Lung microvascular endothelial cell (primary cell): ENCODE results near the gene SLC16A5. TPM values are rescaled to one million over a fixed set of nuclear protein-coding genes. Genes with fewer than 3 reads are reported as not detected.
"Not testable (repeated sequence)": the region's sequence is repeated elsewhere in the genome, so short reads cannot be mapped to it uniquely, and the experiment has no call there.

Experiments
- DNase-seq, 2 donors: peaks; one replicate each; pipeline versions ENCODE4 v3.0.0 to v3.0.0-alpha.2; 2010; ENCODE audit warnings: low read depth in 2 of 2
- total RNA-seq: library from RNA; depleted of rRNA; stranded (reverse); fragments of >200 nt; gene quantifications from 2 replicates; pipeline ENCODE4 v1.2.1, GENCODE V29; 2014

Gene SLC16A5
- total RNA-seq, 1 donor from 2014 or later, result 2.0 TPM

DNA sequence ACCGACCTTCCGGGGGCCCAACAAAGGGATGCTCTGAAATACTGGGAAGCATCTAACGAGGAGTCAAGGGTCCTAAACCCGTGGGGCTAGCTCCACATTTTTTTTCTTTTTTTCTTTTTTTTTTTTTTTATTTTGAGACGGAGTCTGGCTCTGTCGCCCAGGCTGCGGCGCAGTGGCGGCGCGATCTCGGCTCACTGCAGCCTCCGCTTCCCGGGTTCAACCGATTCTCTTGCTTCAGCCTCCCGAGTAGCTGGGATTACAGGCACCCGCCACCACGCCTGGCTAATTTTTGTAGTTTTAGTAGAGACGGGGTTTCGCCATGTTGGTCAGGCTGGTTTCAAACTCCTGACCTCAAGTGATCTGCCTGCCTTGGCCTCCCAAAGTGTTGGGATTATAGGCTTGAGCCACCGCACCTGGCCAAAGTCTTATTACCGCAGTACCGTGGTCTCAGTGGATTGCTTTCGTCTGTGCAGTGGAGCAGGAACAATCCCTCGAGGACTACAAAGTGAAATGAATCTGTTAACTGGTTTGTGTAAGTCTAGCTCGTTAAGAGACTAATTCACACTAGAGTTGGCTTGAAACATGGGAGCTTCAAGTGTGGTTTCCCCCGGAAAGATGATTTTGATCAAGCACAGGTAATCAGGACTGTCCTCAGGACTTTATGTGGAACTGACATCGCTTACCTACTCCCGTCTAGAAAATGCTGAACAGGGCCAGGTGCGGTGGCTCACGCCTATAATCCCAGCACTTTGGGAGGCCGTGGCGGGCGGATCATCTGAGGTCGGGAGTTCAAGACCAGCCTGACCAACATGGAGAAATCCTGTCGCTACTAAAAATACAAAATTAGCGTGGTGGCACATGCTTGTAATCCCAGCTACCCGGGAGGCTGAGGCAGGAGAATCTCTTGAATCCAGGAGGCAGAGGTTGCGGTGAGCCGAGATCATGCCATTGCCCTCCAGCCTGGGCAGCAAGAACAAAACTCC, 44.6 kb downstream of the SLC16A5 start:
- not testable (repeated sequence) for DNase-seq

DNA sequence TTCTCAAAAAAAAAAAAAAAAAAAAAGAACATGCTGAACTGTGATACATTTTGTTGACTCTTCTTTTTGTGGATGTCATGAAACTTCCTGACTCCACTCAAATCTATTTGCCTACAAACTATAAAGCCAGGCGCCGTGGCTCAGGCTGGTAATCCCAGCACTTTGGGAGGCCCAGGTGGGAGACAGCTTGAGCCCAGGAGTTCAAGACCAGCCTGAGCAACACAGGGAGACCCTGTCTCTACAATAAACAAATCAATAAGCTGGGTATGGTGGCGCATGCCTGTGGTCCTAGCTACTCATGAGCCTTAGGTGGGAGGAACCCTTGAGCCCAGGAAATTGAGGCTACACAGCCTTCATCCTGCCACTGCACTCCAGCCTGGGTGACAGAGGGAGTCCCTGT, 45.2 kb downstream of the SLC16A5 start:
- DNase-seq, result no peak

DNA sequence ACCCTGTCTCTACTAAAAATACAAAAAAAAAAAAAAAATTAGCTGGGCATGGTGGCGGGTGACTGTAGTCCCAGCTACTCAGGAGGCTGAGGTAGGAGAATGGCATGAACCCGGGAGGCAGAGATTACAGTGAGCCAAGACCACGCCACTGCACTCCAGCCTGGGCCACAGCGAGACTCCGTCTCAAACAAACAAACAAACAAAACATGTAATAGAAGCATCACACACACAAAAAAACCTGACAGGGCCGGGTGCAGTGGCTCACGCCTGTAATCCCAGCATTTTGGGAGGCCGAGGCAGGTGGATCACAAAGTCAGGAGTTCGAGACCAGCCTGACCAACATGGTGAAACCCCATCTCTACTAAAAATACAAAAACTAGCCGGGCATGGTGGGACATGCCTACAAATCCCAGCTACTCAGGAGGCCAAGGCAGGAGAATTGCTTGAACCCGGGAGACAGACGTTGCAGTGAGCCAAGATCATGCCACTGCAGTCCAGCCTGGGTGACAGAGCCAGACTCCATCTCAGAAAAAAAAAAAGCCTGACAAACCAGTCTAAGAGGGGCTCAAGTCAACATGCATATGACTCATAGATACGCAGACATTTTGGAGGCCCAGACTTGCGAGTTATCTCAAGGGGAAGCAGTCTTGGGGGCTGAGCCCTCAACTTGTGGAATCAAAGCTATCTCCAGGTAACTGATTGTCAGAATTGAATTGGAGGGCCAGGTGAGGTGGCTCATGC, 46.0 kb downstream of the SLC16A5 start:
- DNase-seq, result not testable (repeated sequence)

- DNase-seq, result no peak
These were observed 47.7 kb downstream of the SLC16A5 start for GRCh38 chr17:75135452-75135851.

DNA sequence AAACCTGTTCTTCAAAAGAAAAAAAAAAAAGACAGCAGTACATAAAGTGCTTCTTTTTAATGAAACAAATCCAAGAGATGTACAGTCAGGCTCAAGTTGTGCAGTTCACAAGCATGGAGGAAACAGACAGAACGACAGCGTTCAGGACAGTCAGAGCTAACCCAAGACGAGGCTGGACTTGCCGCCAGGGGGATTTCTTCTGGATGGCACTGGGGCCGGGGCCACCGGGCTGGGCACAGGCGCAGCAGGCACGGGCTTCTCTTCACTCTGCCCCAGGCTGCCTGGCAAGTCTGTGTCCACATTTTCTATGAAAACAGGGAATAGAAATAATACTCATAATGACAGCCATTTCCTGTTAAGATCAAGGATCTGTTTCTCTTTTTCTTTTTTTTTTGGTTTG, 48.2 kb downstream of the SLC16A5 start:
- DNase-seq, result no peak

DNA sequence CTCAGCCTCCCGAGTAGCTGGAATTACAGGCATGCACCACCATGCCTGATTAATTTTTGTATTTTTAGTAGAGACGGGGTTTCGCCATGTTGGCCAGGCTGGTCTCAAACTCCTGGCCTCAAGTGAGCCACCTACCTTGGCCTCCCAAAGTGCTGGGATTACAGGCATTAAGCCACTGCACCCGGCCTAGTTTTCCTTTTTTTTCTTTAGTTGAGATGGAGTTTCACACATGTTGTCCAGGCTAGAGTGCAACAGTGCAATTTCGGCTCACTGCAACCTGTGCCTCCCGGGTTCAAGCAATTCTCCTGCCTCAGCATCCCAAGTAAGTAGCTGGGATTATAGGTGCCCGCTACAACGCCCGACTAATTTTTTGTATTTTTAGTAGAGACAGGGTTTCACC, 50.0 kb downstream of the SLC16A5 start:
- not testable (repeated sequence) for DNase-seq

- no peak for DNase-seq
These were observed 50.8 kb downstream of the SLC16A5 start for GRCh38 chr17:75138519-75138918.

DNA sequence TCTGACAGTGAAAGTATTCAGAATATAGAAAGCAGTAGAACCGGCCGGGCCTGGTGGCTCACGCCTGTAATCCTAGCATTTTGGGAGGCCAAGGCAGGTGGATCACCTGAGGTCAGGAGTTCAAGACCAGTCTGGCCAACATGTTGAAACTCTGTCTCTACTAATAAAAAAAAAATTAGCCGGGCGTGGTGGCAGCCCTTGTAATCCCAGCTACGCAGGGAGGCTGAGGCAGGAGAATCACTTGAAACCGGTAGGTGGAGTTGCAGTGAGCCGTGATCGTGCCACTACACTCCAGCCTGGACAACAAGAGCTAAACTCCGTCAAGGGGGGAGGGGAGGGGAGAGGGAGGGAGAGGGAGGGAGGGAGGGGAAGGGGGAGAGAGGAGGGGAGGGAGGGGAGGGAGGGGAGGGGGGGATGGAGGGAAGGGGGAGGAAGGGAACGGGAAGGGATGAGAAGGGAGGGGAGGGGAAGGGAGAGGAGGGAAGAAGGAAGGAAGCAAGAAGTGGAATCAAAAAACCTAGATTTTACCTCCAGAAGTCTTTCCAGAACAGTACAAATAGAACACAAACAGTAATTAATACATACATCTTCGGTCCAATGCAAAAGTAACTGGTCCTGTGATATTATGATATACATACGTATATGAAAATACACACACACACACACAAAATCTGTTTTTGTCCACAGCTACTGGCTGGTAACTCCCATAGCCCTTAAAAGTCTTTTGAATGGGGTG, 54.6 kb downstream of the SLC16A5 start:
- DNase-seq, result no peak

DNA sequence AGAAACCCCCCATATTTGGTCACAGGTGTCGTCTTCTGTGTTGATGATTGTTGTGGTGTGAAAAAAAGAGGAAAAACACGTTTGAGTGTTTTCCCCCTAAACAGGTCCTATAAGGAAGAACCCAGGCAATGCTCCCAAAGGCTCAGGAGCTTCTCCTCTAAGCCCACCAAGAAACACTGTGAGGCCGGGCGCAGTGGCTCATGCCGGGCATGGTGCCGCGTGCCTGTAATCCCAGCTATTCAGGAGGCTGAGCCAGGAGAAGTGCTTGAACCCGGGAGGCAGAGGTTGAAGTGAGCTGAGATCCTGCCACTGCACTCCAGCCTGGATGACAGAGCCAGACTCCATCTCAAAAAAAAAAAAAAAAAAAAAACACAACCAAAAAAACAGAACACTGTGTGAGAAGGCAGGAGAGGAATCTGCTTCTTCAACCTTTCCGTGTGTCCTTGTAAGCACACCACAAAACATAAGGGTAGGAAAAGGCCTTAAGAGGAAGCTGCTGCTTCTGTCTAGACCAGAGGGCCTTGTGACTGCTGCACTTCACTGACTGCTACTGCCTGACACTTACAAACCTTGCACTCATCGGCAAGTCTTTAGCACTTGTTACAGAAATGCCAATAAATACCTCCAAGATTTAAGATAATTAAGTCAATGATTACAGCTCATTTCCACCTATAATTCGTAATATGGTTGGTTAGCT, 57.2 kb downstream of the SLC16A5 start:
- no peak for DNase-seq

- DNase-seq, result no peak
These were observed 58.8 kb downstream of the SLC16A5 start for GRCh38 chr17:75146592-75146991.

DNA sequence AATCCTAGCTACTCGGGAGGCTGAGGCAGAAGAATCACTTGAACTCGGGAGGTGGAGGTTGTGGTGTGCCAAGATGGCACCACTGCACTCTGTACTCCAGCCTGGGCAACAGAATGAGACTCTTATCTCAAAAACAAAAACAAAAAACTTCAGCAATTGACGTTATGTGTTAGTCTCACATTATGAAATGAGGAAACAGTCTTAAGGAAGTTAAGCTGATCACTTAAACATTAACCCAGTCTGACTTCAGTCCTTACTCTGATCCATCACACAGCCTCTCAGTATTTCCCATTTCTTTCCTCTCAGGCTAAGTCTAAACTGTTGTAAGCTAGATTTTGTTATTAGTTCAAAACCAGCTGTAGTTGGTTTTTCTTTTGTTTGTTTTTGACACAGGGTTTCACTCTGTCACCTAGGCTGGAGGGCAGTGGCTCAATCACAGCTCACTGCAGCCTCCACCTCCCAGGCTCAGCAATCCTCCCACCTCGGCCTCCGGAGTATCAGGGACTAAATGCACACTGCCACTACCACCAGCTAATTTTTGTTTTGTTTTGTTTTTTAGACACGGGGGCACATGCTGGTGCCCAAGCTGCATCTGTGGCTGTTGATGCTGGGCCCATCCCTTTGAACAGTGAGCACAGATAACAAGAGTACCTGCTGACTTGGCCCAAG, 60.3 kb downstream of the SLC16A5 start:
- no peak for DNase-seq

DNA sequence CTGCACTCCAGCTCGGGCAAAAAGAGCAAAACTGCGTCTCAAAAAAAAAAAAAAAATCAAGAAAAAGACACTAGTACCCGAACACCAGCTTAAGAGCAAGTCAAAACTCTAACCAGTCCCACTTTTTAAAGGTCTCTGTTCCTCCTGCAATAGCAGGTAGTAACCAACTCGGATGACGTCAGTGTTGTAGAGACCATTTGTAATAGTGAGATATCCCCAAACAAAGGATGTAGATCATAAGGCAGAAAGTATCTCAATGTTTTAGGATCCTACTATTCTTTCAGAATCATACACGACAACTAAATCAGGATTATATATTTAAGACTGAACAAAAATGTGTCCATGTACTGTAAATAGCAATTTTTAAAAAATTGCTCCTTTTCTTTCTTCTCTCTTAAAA, 64.2 kb downstream of the SLC16A5 start:
- peak; percentile 21 to 32 for DNase-seq

GRCh38 chr17:75152523-75152921, 64.8 kb downstream of the SLC16A5 start:
- DNase-seq, result no peak

DNA sequence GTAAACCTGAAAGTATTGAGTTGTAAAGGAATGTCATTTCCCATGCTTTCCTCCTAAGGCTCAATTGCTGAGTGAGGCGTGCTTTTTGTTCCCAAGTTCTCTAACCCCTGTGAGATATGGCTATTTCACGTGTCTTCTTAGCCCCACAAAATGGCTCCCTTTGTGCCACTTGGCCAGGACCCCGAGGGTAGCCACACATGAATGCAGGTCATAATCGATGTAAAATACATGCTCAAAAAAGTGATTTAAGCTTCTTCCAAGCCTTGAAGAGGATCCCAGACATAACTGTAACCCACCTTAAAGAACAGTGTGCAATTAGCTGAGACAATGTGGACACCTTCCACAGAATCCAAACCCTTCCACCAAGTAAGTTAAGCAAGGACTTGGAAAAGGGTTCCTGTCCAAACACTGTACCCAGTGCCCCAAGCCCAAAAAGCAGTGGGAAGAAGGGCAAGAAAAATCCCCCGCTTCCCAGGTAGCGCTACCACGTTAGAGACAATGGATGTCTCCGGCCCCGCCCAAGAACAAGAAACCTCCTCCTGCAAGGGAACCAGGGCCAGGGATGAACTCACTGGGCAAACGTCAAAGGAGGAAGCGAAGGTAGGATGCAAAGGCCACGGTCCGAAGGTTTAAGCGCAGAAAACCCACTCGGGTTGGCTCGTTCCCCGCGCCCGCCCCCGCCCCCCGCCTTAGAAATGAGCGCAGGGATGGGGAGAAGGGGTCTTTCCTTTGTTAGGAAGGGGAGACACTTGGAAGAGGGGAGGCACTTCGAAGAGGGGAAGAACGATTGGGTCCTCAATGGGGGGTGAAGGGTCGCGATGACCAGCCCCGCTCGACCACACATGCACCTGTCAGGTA, 65.4 kb downstream of the SLC16A5 start:
- DNase-seq, result peak; percentile 12 to 44

DNA sequence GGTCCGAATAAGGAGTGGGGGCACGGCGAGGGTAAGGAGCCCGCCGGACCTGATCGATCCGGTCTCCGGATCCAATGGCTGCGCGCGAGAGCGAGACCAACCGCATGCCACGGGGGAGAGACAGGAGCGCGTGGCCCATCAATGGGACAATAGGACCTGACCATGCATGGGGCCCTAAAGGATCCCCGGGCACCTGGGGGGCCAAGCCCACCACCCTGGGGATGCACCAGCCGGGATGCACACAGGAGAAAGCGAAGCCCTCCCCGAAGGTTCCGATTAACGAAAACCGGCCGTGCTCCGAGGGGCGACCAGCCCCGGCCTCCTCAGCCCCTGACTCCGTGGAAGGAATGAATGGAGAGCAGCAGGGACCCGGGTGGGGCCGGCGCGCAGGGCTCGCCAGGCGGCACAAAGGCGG, 66.0 kb downstream of the SLC16A5 start:
- peak; percentile 26 to 37 for DNase-seq

- peak; percentile 99 for DNase-seq
These were observed 66.7 kb downstream of the SLC16A5 start, which contains the start of gene JPT1 for GRCh38 chr17:75154195-75155106. Gene JPT1, minus strand, starts transcription at chr17:75154512. Its CDS starts 115 bp downstream, at chr17:75154397.

GRCh38 chr17:75155191-75155601, 67.4 kb downstream of the SLC16A5 start:
- no peak for DNase-seq
